CD4-positive, alpha-beta T cell (primary cell): Measurements from ENCODE around the gene TMED10. TPM values are rescaled to one million over a fixed set of nuclear protein-coding genes. Genes with fewer than 3 reads are reported as not detected.

ENCODE experiments used
- ATAC-seq: fragments of 200-7000 bp; cut with Tn5 transposase; one replicate; pipeline ENCODE4 v1.10.0; 2022; ENCODE audit warnings: mild to moderate bottlenecking; ENCODE audit not compliant: poor library complexity
- CTCF ChIA-PET: fragments of 350-600 bp; sonication (Branson Sonifier 250); formaldehyde crosslinking; loops from one replicate; lab custom pipeline; 2021; ENCODE audit warnings: antibody characterized with exemption, inconsistent platforms; lab: Charles Lee
- POLR2A ChIA-PET: fragments of 350-600 bp; sonication (Branson Sonifier 250); formaldehyde crosslinking; loops from one replicate; lab custom pipeline; 2021; ENCODE audit warnings: antibody characterized with exemption, inconsistent platforms; lab: Charles Lee
- DNase-seq, 14 experiments: peaks; one replicate each; pipeline ENCODE4 v3.0.0-alpha.2; 2013 to 2020; ENCODE audit warnings: mixed read lengths in 2 of 14
- H3K27ac ChIP-seq, 2 donors: one replicate each; pipeline versions ENCODE4 v1.5.1 to v1.7.0; 2013; ENCODE audit warnings: low read length in 2 of 2, low read depth in 1 of 2, mild to moderate bottlenecking in 1 of 2
- H3K27me3 ChIP-seq, 2 experiments: 1 replicate in 1 of 2; 2 replicates in 1 of 2; pipeline versions ENCODE4 v1.6.1 to v1.7.0; 2013; ENCODE audit warnings: low read length in 2 of 2, control low read depth in 1 of 2, mild to moderate bottlenecking in 1 of 2, moderate library complexity in 1 of 2; ENCODE audit not compliant: insufficient read depth in 2 of 2, control insufficient read depth in 1 of 2
- H3K36me3 ChIP-seq: one replicate; pipeline ENCODE4 v1.6.1; 2013; ENCODE audit warnings: low read length, control low read depth; ENCODE audit not compliant: insufficient read depth
- H3K4me1 ChIP-seq: one replicate; pipeline ENCODE4 v1.6.1; 2013; ENCODE audit warnings: low read length, control low read depth; ENCODE audit not compliant: insufficient read depth
- H3K4me3 ChIP-seq: one replicate; pipeline ENCODE4 v1.5.1; 2013; ENCODE audit warnings: mild to moderate bottlenecking, low read length, moderate library complexity
- H3K9me3 ChIP-seq, 2 experiments: 1 replicate in 1 of 2; 2 replicates in 1 of 2; pipeline versions ENCODE4 v1.6.1 to v1.7.0; 2013; ENCODE audit warnings: low read length in 2 of 2, mild to moderate bottlenecking in 2 of 2, control low read depth in 1 of 2, moderate library complexity in 1 of 2; ENCODE audit not compliant: control insufficient read depth in 1 of 2, insufficient read depth in 1 of 2
- H3K27ac Mint-ChIP-seq: one replicate; pipeline ENCODE4 v1.8.0; 2020; ENCODE audit warnings: mixed read lengths
- H3K27me3 Mint-ChIP-seq: one replicate; pipeline ENCODE4 v1.8.0; 2021; ENCODE audit warnings: mixed read lengths
- H3K36me3 Mint-ChIP-seq: one replicate; pipeline ENCODE4 v1.8.0; 2021; ENCODE audit warnings: low read depth, mixed read lengths
- H3K4me1 Mint-ChIP-seq: one replicate; pipeline ENCODE4 v1.8.0; 2021; ENCODE audit warnings: low read depth, mixed read lengths
- H3K4me3 Mint-ChIP-seq: one replicate; pipeline ENCODE4 v1.8.0; 2020; ENCODE audit warnings: mild to moderate bottlenecking, mixed read lengths
- H3K9me3 Mint-ChIP-seq: one replicate; pipeline ENCODE4 v1.8.0; 2020; ENCODE audit warnings: mixed read lengths
- CTCF ChIP-seq: fragments of 200-600 bp; IDR thresholded peaks from one replicate; pipeline ENCODE4 v1.8.0; 2022; ENCODE audit warnings: antibody characterized with exemption, mild to moderate bottlenecking
- intact Hi-C, 2 experiments: fragments of 100-400 bp; cut with DNase I in 1 of 2; cut with micrococcal nuclease in 1 of 2; formaldehyde crosslinking; loops; one replicate each; pipeline versions ENCODE4 v1.15.1 to v1.9.0; 2023 to 2025; cut with DNase I, micrococcal nuclease
- total RNA-seq, 174 experiments: library from RNA in 2 of 174; stranded (reverse) in 2 of 174; gene quantifications; one replicate each; pipeline ENCODE4 v1.2.3 and lab custom pipeline; 2021 to 2026

Gene TMED10
- total RNA-seq, 2 experiments from 2014 or later = 153 to 156 TPM

GRCh38 chr14:75101491-75101890 lies 74.9 kb downstream of the TMED10 start:
- Histone ChIP-seq H3K27me3 (no peaks in the 10 kb centered on the region), H3K4me3 (no peak overlapping the region), H3K9me3 (no peaks in the 10 kb centered on the region), H3K36me3 (peaks cover 72% of the 10 kb centered on the region), H3K4me1 (no peaks in the 10 kb centered on the region), H3K27ac (no peak overlapping the region)
- H3K9me3 Mint-ChIP-seq = no peaks in the 10 kb centered on the region
- ATAC-seq (no peak), DNase-seq (no peak)
- H3K4me1 Mint-ChIP-seq = peaks cover 6% of the 10 kb centered on the region
- H3K27me3 Mint-ChIP-seq = no peaks in the 10 kb centered on the region
- intact Hi-C loops = no loop called here
- no peak overlapping the region for H3K27ac Mint-ChIP-seq
- CTCF ChIA-PET = interaction anchor here (2.0 kb wide), 1 partner anchor 13 kb away, joined by 7 read pairs; no protein-coding TSS in a partner anchor
- TF ChIP-seq CTCF = no peak
- peaks cover 92% of the 10 kb centered on the region for H3K36me3 Mint-ChIP-seq
- POLR2A ChIA-PET = no interaction called here
- H3K4me3 Mint-ChIP-seq = no peak overlapping the region

- Mint-ChIP-seq H3K36me3 (peaks cover 91% of the 10 kb centered on the region), H3K4me1 (peaks cover 6% of the 10 kb centered on the region), H3K9me3 (no peaks in the 10 kb centered on the region), H3K27ac (no peak overlapping the region), H3K4me3 (no peak overlapping the region), H3K27me3 (no peaks in the 10 kb centered on the region)
- Histone ChIP-seq H3K27ac (no peak overlapping the region), H3K9me3 (no peaks in the 10 kb centered on the region), H3K4me3 (no peak overlapping the region), H3K36me3 (peaks cover 77% of the 10 kb centered on the region), H3K27me3 (no peaks in the 10 kb centered on the region), H3K4me1 (no peaks in the 10 kb centered on the region)
- CTCF ChIA-PET = no interaction called here
- ATAC-seq = no peak
- POLR2A ChIA-PET = no interaction called here
- no peak for DNase-seq
- intact Hi-C loops = no loop called here
- no peak for TF ChIP-seq CTCF
These were observed 77.7 kb downstream of the TMED10 start for GRCh38 chr14:75098682-75099081.

- Histone ChIP-seq H3K4me3 (no peak overlapping the region), H3K27ac (no peak overlapping the region), H3K4me1 (no peaks in the 10 kb centered on the region), H3K9me3 (no peaks in the 10 kb centered on the region), H3K36me3 (peaks cover 75% of the 10 kb centered on the region), H3K27me3 (no peaks in the 10 kb centered on the region)
- DNase-seq = no peak
- Mint-ChIP-seq H3K27ac (no peak overlapping the region), H3K9me3 (no peaks in the 10 kb centered on the region), H3K27me3 (no peaks in the 10 kb centered on the region), H3K4me3 (no peak overlapping the region), H3K36me3 (peaks cover 88% of the 10 kb centered on the region), H3K4me1 (peaks cover 6% of the 10 kb centered on the region)
- ATAC-seq = no peak
- intact Hi-C loops = no loop called here
- CTCF ChIA-PET = no interaction called here
- no peak for TF ChIP-seq CTCF
- POLR2A ChIA-PET = no interaction called here
These were observed 78.2 kb downstream of the TMED10 start for GRCh38 chr14:75098212-75098611.
